Endothelial cell (in vitro differentiated cells): ENCODE measurements around the gene CENPE. TPM values are rescaled to one million over a fixed set of nuclear protein-coding genes. Genes with fewer than 3 reads are reported as not detected.

Experiments used
- DNase-seq: peaks from one replicate; pipeline ENCODE4 v3.0.0; 2021; ENCODE audit warnings: low spot score
- H3K27ac Mint-ChIP-seq: one replicate; pipeline ENCODE4 v1.8.0; 2021; ENCODE audit warnings: mixed read lengths, inconsistent platforms; ENCODE audit not compliant: unreplicated experiment
- H3K27me3 Mint-ChIP-seq: one replicate; pipeline ENCODE4 v1.8.0; 2021; ENCODE audit warnings: mild to moderate bottlenecking, moderate library complexity, mixed read lengths, inconsistent platforms; ENCODE audit not compliant: unreplicated experiment
- H3K36me3 Mint-ChIP-seq: one replicate; pipeline ENCODE4 v1.8.0; 2021; ENCODE audit warnings: mild to moderate bottlenecking, low read depth, mixed read lengths, inconsistent platforms; ENCODE audit not compliant: unreplicated experiment
- H3K4me1 Mint-ChIP-seq: one replicate; pipeline ENCODE4 v1.8.0; 2021; ENCODE audit warnings: mild to moderate bottlenecking, mixed read lengths, inconsistent platforms; ENCODE audit not compliant: unreplicated experiment
- H3K4me3 Mint-ChIP-seq: one replicate; pipeline ENCODE4 v1.8.0; 2021; ENCODE audit warnings: mild to moderate bottlenecking, mixed read lengths, inconsistent platforms; ENCODE audit not compliant: unreplicated experiment
- H3K9me3 Mint-ChIP-seq: one replicate; pipeline ENCODE4 v1.8.0; 2021; ENCODE audit warnings: mixed read lengths, inconsistent platforms; ENCODE audit not compliant: unreplicated experiment
- CTCF ChIP-seq: fragments of 200-600 bp; sonication (generic); IDR thresholded peaks from one replicate; pipeline ENCODE4 v1.5.0; 2021; ENCODE audit warnings: antibody characterized with exemption; ENCODE audit not compliant: unreplicated experiment
- total RNA-seq: library from RNA; stranded (reverse); fragmentation: NEBNext Ultra II Directional; extraction: Animal tissue kit (Norgen Biotek cat#: 25700); gene quantifications from one replicate; pipeline ENCODE4 v1.2.1, GENCODE V29; 2021; ENCODE audit not compliant: unreplicated experiment

Gene CENPE
- total RNA-seq, 1 donor from 2014 or later: 7.3 TPM

GRCh38 chr4:103074744-103075434 lies 123.3 kb downstream of the CENPE start:
- no peak overlapping the region for H3K27ac Mint-ChIP-seq
- no peak for TF ChIP-seq CTCF
- no peak overlapping the region for H3K4me3 Mint-ChIP-seq
- H3K27me3 Mint-ChIP-seq: peaks cover 6% of the 10 kb centered on the region
- H3K4me1 Mint-ChIP-seq: peaks cover 10% of the 10 kb centered on the region
- H3K36me3 Mint-ChIP-seq: peaks cover 5% of the 10 kb centered on the region
- DNase-seq: no peak
- H3K9me3 Mint-ChIP-seq: no peaks in the 10 kb centered on the region

GRCh38 chr4:103073792-103074438 lies 124.2 kb downstream of the CENPE start:
- Mint-ChIP-seq H3K36me3 (peaks cover 5% of the 10 kb centered on the region), H3K27ac (no peak overlapping the region), H3K9me3 (no peaks in the 10 kb centered on the region), H3K4me1 (peaks cover 10% of the 10 kb centered on the region), H3K27me3 (peaks cover 6% of the 10 kb centered on the region), H3K4me3 (no peak overlapping the region)
- TF ChIP-seq CTCF: no peak
- DNase-seq: no peak

GRCh38 chr4:103067841-103068547 lies 130.1 kb downstream of the CENPE start:
- no peak for TF ChIP-seq CTCF
- H3K4me3 Mint-ChIP-seq: no peak overlapping the region
- H3K27me3 Mint-ChIP-seq: no peaks in the 10 kb centered on the region
- H3K27ac Mint-ChIP-seq: no peak overlapping the region
- H3K4me1 Mint-ChIP-seq: no peaks in the 10 kb centered on the region
- H3K9me3 Mint-ChIP-seq: no peaks in the 10 kb centered on the region
- DNase-seq: no peak
- no peaks in the 10 kb centered on the region for H3K36me3 Mint-ChIP-seq

- Mint-ChIP-seq H3K9me3 (no peaks in the 10 kb centered on the region), H3K27ac (no peak overlapping the region), H3K27me3 (no peaks in the 10 kb centered on the region), H3K4me3 (no peak overlapping the region), H3K36me3 (no peaks in the 10 kb centered on the region), H3K4me1 (no peaks in the 10 kb centered on the region)
- no peak for TF ChIP-seq CTCF
- DNase-seq: no peak
Measured at GRCh38 chr4:103060453-103061148, 137.5 kb downstream of the CENPE start.

Other genes starting within 250 kb of the CENPE start
- 1.6 TPM for gene SLC9B1, start 178.6 kb downstream of the CENPE start, total RNA-seq
- 5.8 TPM for gene SLC9B2, start 121.6 kb downstream of the CENPE start, total RNA-seq
- 43.4 TPM for gene BDH2, start 98.5 kb downstream of the CENPE start, total RNA-seq